Spleen (tissue), 7 donors: ENCODE results near the gene CNIH2.

ENCODE experiments used
- CTCF ChIP-seq, 11 experiments: fragments of 200-600 bp in 7 of 11; fragments of 450-650 bp in 4 of 11; sonication (generic) in 4 of 11; IDR thresholded peaks in 8 of 11; conservative IDR thresholded peaks in 3 of 11; 1 replicate in 7 of 11; 2 replicates in 4 of 11; pipeline versions ENCODE4 v1.4.0 to v1.8.0; 2016 to 2021; ENCODE audit warnings: antibody characterized with exemption in 11 of 11, inconsistent platforms in 4 of 11, mild to moderate bottlenecking in 1 of 11
- POLR2A ChIP-seq, 3 donors: fragments of 450-650 bp; IDR thresholded peaks; one replicate each; pipeline ENCODE4 v1.5.1; 2017; ENCODE audit warnings: antibody characterized with exemption in 3 of 3, mild to moderate bottlenecking in 1 of 3
- POLR2AphosphoS5 ChIP-seq, 3 donors: sonication (generic); formaldehyde crosslinking; IDR thresholded peaks; one replicate each; pipeline ENCODE4 v1.5.1; 2017; ENCODE audit warnings: antibody characterized with exemption in 3 of 3
- donor health status: DM: no; HTN: no; CAD: no; lungs with moderate emphysema.
- donor health status: DM: no; HTN: no; CAD: no.
- donor health status: DM: no; HTN: no; CAD: no.

- TF ChIP-seq CTCF (IDR thresholded peaks at IDR 0.05 in 8 of 11, conservative IDR thresholded peaks at IDR 0.05 in 3 of 11) (no peak), POLR2A (IDR thresholded peaks at IDR 0.05) (no peak), POLR2AphosphoS5 (IDR thresholded peaks at IDR 0.05) (no peak)
Measured at GRCh38 chr11:66281001-66281400, 3.0 kb downstream of the CNIH2 start.
